HepG2 (cell line): ENCODE results near the gene AXDND1. TPM values are rescaled to one million over a fixed set of nuclear protein-coding genes. Genes with fewer than 3 reads are reported as not detected.

Source experiments
- CBFB ChIP-seq: sonication (generic); formaldehyde crosslinking; IDR thresholded peaks from 2 replicates; pipeline ENCODE4 v1.4.0; 2020; ENCODE audit warnings: missing genetic modification reagents
- DNMT1 ChIP-seq: sonication (generic); formaldehyde crosslinking; IDR thresholded peaks from 2 replicates; pipeline ENCODE4 v1.5.1; 2020; ENCODE audit warnings: mild to moderate bottlenecking, missing genetic modification reagents
- FOSL1 ChIP-seq: sonication (generic); formaldehyde crosslinking; IDR thresholded peaks from 2 replicates; pipeline ENCODE4 v1.9.0; 2021; ENCODE audit warnings: missing genetic modification reagents, borderline replicate concordance
- FOXM1 ChIP-seq: sonication (generic); formaldehyde crosslinking; IDR thresholded peaks from 2 replicates; pipeline ENCODE4 v1.5.0; 2020; ENCODE audit warnings: missing genetic modification reagents
- HNF4G ChIP-seq, 2 experiments: sonication (generic) in 1 of 2; formaldehyde crosslinking in 1 of 2; IDR thresholded peaks; 2 replicates each; pipeline versions ENCODE4 v1.4.0 to v1.6.1; 2011 to 2020; ENCODE audit warnings: borderline replicate concordance in 2 of 2, low read depth in 2 of 2, mild to moderate bottlenecking in 2 of 2, low read length in 1 of 2, missing genetic modification reagents in 1 of 2, moderate library complexity in 1 of 2
- KDM1A ChIP-seq: IDR thresholded peaks from 2 replicates; pipeline ENCODE4 v1.6.1; 2016; ENCODE audit warnings: missing compliant biosample characterization
- KLF9 ChIP-seq: IDR thresholded peaks from 2 replicates; pipeline ENCODE4 v1.6.1; 2016; ENCODE audit warnings: low read depth
- ZNF20 ChIP-seq: sonication (generic); formaldehyde crosslinking; IDR thresholded peaks from 2 replicates; pipeline ENCODE4 v1.4.0; 2020; ENCODE audit warnings: mild to moderate bottlenecking, moderate library complexity, missing genetic modification reagents
- ZNF256 ChIP-seq: sonication (generic); formaldehyde crosslinking; conservative IDR thresholded peaks from 2 replicates; pipeline ENCODE4 v1.4.0; 2020; ENCODE audit warnings: missing genetic modification reagents
- ZNF331 ChIP-seq: sonication (generic); formaldehyde crosslinking; IDR thresholded peaks from 2 replicates; pipeline ENCODE4 v1.4.0; 2020; ENCODE audit warnings: missing genetic modification reagents
- ZNF343 ChIP-seq: sonication (generic); formaldehyde crosslinking; IDR thresholded peaks from 2 replicates; pipeline ENCODE4 v1.4.0; 2020; ENCODE audit warnings: mild to moderate bottlenecking, missing genetic modification reagents
- ZNF772 ChIP-seq: sonication (generic); formaldehyde crosslinking; IDR thresholded peaks from 2 replicates; pipeline ENCODE4 v1.5.0; 2020; ENCODE audit warnings: mild to moderate bottlenecking, missing genetic modification reagents
- polyA plus RNA-seq, 8 experiments: library from polyadenylated mRNA; depleted of rRNA in 3 of 8; stranded (reverse) in 7 of 8; unstranded in 1 of 8; fragments of >200 nt; fragmentation: Illumina TruSeq in 4 of 8; extraction: Trizol in 4 of 8; gene quantifications; 2 replicates each; pipeline versions ENCODE4 v1.2.1 to v1.2.3, GENCODE V29; 2011 to 2016; ENCODE audit warnings: low read depth in 4 of 8, missing spikeins in 1 of 8, mixed read lengths in 1 of 8; ENCODE audit not compliant: insufficient read depth in 1 of 8
- total RNA-seq, 5 experiments: library from RNA; depleted of rRNA; stranded (reverse); fragments of >200 nt; fragmentation: Illumina TruSeq; extraction: Trizol; gene quantifications; 2 replicates each; pipeline ENCODE4 v1.2.3, GENCODE V29; 2016; ENCODE audit warnings: low read depth in 1 of 5
- TF ChIP-seq, protein P1 (sequence below): sonication (generic); formaldehyde crosslinking; IDR thresholded peaks from 2 replicates; pipeline ENCODE4 v1.4.0; 2020; ENCODE audit warnings: missing genetic modification reagents, mild to moderate bottlenecking, borderline replicate concordance
- TF ChIP-seq, protein P2 (sequence below): sonication (generic); formaldehyde crosslinking; IDR thresholded peaks from 2 replicates; pipeline ENCODE4 v1.4.0; 2020; ENCODE audit warnings: mild to moderate bottlenecking, missing genetic modification reagents
- TF ChIP-seq, protein P3 (sequence below): sonication (generic); formaldehyde crosslinking; IDR thresholded peaks from 2 replicates; pipeline ENCODE4; 2020; ENCODE audit warnings: missing genetic modification reagents, mild to moderate bottlenecking, borderline replicate concordance

Gene AXDND1
- total and polyA plus RNA-seq, 2 of the 13 experiments (the other 11 are each of a cell fraction or from before 2014, with no cell fraction given), result 0.15 to 0.40 TPM

DNA sequence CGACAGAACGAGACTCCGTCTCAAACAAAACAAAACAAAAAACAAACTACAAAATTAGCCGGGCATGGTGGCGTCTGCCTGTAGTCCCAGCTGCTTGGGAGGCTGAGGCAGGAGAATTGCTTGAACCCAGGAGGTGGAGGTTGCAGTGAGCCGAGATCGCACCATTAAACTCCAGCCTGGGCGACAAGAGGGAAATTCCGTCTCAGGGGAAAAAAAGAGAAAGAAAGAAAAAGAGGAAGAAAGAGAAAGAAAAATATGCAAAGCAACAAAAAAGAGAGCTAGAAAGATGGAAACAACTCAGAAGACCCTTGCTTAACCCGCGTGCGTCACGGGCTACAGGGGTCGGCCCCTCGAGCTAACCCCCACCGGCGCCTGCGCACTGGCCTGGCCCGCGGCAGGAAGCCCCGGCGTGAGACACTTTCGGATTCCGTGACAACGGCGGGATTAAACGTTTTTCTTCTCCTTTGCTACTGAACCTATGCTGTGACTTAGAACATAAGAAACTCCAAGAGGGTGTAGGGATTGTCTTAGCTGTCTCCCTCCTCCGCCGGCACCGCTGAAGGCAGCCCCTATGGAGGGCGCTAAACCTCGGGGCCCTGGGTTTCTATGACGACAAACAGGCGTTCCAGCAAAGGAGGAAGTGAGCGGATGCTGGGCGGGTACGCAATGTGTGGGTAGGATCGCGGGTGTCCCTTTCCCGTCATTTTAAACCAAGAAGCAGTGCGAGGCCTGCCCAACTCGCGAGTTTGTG lies at the start of gene AXDND1 (continued):
- TF ChIP-seq, protein P1, sequence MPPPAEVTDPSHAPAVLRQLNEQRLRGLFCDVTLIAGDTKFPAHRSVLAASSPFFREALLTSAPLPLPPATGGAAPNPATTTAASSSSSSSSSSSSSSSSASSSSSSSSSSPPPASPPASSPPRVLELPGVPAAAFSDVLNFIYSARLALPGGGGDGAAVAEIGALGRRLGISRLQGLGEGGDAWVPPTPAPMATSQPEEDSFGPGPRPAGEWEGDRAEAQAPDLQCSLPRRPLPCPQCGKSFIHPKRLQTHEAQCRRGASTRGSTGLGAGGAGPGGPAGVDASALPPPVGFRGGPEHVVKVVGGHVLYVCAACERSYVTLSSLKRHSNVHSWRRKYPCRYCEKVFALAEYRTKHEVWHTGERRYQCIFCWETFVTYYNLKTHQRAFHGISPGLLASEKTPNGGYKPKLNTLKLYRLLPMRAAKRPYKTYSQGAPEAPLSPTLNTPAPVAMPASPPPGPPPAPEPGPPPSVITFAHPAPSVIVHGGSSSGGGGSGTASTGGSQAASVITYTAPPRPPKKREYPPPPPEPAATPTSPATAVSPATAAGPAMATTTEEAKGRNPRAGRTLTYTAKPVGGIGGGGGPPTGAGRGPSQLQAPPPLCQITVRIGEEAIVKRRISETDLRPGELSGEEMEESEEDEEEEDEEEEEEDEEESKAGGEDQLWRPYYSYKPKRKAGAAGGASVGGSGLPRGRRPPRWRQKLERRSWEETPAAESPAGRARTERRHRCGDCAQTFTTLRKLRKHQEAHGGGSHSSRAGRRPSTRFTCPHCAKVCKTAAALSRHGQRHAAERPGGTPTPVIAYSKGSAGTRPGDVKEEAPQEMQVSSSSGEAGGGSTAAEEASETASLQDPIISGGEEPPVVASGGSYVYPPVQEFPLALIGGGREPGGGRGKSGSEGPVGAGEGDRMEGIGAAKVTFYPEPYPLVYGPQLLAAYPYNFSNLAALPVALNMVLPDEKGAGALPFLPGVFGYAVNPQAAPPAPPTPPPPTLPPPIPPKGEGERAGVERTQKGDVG (CRISPR knock-in tag), result no peak
- TF ChIP-seq ZNF331, result peak; percentile 39; the same call in 1 of the 2 replicates
- TF ChIP-seq ZNF20, result no peak
- TF ChIP-seq CBFB, result no peak
- TF ChIP-seq HNF4G (IDR thresholded peaks at IDR 0.05; ENCODE audit: borderline replicate concordance, low read depth, low read length), result no peak
- TF ChIP-seq HNF4G (CRISPR knock-in tag; IDR thresholded peaks at IDR 0.05; ENCODE audit: borderline replicate concordance, low read depth), result no peak
- TF ChIP-seq ZNF256 (CRISPR knock-in tag), result no peak; the same call in 1 of the 2 replicates
- TF ChIP-seq KLF9 (CRISPR knock-in tag), result no peak
- TF ChIP-seq KDM1A (CRISPR knock-in tag), result no peak
- TF ChIP-seq ZNF343 (CRISPR knock-in tag), result no peak
- TF ChIP-seq, protein P2, sequence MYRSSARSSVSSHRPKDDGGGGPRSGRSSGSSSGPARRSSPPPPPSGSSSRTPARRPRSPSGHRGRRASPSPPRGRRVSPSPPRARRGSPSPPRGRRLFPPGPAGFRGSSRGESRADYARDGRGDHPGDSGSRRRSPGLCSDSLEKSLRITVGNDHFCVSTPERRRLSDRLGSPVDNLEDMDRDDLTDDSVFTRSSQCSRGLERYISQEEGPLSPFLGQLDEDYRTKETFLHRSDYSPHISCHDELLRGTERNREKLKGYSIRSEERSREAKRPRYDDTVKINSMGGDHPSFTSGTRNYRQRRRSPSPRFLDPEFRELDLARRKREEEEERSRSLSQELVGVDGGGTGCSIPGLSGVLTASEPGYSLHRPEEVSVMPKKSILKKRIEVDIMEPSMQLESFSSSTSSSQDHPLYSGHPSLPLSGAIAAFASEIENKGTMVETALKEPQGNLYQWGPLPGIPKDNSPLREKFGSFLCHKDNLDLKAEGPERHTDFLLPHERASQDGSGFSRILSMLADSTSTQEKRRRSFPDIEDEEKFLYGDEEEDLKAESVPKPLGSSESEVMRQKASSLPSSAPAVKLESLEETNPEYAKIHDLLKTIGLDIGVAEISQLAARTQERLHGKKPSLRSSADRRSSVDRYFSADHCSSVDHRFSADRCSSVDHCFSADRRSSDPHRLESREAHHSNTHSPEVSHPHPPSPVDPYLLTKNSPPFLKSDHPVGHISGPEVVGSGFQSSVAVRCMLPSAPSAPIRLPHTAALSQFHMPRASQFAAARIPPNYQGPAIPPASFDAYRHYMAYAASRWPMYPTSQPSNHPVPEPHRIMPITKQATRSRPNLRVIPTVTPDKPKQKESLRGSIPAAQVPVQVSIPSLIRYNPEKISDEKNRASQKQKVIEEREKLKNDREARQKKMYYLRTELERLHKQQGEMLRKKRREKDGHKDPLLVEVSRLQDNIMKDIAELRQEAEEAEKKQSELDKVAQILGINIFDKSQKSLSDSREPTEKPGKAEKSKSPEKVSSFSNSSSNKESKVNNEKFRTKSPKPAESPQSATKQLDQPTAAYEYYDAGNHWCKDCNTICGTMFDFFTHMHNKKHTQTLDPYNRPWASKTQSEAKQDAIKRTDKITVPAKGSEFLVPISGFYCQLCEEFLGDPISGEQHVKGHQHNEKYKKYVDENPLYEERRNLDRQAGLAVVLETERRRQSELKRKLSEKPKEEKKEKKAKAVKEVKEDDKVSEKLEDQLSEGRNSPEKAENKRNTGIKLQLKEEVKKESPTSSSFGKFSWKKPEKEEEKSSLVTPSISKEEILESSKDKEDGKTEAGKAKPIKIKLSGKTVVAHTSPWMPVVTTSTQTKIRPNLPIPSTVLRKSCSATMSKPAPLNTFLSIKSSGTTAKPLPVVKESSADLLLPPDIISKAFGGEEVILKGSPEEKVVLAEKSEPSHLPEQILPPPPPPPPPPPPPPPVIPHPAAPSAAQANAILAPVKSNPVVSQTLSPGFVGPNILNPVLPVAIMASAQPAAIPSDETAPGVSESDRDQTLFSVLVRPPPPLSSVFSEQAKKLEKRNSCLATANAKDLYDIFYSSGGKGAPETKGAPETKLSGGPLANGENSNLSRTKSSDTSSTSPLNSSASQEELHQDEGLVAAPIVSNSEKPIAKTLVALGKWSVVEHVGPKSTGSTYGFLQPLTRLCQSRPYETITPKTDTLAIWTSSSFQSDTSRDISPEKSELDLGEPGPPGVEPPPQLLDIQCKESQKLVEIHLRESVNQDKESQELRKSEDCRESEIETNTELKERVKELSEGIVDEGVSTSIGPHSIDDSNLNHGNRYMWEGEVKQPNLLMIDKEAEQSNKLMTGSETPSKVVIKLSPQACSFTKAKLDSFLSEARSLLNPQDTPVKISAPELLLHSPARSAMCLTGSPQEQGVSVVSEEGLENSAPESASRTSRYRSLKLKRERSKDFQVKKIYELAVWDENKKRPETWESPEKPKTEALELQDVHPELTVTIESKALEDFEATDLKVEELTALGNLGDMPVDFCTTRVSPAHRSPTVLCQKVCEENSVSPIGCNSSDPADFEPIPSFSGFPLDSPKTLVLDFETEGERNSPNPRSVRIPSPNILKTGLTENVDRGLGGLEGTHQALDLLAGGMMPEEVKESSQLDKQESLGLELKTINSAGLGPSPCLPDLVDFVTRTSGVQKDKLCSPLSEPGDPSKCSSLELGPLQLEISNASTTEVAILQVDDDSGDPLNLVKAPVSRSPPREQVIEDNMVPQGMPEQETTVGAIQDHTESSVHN (CRISPR knock-in tag), result no peak
- TF ChIP-seq, protein P3, sequence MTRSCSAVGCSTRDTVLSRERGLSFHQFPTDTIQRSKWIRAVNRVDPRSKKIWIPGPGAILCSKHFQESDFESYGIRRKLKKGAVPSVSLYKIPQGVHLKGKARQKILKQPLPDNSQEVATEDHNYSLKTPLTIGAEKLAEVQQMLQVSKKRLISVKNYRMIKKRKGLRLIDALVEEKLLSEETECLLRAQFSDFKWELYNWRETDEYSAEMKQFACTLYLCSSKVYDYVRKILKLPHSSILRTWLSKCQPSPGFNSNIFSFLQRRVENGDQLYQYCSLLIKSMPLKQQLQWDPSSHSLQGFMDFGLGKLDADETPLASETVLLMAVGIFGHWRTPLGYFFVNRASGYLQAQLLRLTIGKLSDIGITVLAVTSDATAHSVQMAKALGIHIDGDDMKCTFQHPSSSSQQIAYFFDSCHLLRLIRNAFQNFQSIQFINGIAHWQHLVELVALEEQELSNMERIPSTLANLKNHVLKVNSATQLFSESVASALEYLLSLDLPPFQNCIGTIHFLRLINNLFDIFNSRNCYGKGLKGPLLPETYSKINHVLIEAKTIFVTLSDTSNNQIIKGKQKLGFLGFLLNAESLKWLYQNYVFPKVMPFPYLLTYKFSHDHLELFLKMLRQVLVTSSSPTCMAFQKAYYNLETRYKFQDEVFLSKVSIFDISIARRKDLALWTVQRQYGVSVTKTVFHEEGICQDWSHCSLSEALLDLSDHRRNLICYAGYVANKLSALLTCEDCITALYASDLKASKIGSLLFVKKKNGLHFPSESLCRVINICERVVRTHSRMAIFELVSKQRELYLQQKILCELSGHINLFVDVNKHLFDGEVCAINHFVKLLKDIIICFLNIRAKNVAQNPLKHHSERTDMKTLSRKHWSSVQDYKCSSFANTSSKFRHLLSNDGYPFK (CRISPR knock-in tag), result peak; percentile 59; the same call in 1 of the 2 replicates
- no peak for TF ChIP-seq DNMT1 (CRISPR knock-in tag)
- no peak for TF ChIP-seq ZNF772 (CRISPR knock-in tag)
- no peak for TF ChIP-seq FOXM1 (CRISPR knock-in tag)
- no peak for TF ChIP-seq FOSL1
